HCT116 (cell line): Measurements from ENCODE around the gene RNF11. TPM values are rescaled to one million over a fixed set of nuclear protein-coding genes. Genes with fewer than 3 reads are reported as not detected.

ENCODE experiments used
- ATAC-seq: fragments of 200-7000 bp; cut with Tn5 transposase; 2 replicates; pipeline ENCODE4 v1.9.1; 2020; ENCODE audit warnings: mild to moderate bottlenecking, moderate library complexity
- BruUV-seq: library from RNA; stranded (reverse); fragments of 400-500 nt; replicated peaks from 2 replicates; lab custom pipeline; 2021; lab: Mats Ljungman, UMichigan
- CTCF ChIA-PET: fragments of 300-600 bp; sonication (Branson Sonifier 250); formaldehyde crosslinking; loops from one replicate; lab custom pipeline; 2021; ENCODE audit warnings: antibody characterized with exemption; lab: Charles Lee
- POLR2A ChIA-PET: fragments of 300-600, 350-600 bp; sonication (Branson Sonifier 250); formaldehyde crosslinking; loops from one replicate; lab custom pipeline; 2021; ENCODE audit warnings: antibody characterized with exemption; lab: Charles Lee
- RAD21 ChIA-PET, 2 experiments: fragments of 300-600 bp; sonication (Branson Sonifier 250); formaldehyde crosslinking; loops; one replicate each; lab custom pipeline; 2023; ENCODE audit warnings: low total read pairs in 2 of 2; ENCODE audit not compliant: uncharacterized antibody in 2 of 2, unreplicated experiment in 2 of 2, low non-redundant PET in 1 of 2; lab: Charles Lee
- DNase-seq: peaks from one replicate; pipeline ENCODE4 v3.0.0-alpha.2; 2010; ENCODE audit warnings: low read depth, low spot score
- H2AFZ ChIP-seq: fragments of 200-600 bp; shearing (Covaris generic), sonication (generic); 2 replicates; pipeline ENCODE4 v1.6.1; 2017; ENCODE audit warnings: low read depth, mixed run types, mixed read lengths, antibody characterized with exemption, low read length; ENCODE audit not compliant: poor library complexity, severe bottlenecking
- H3K27ac ChIP-seq: 2 replicates; pipeline ENCODE4 v1.5.1; 2012; ENCODE audit warnings: low read depth, low read length
- H3K27me3 ChIP-seq: fragments of 200-600 bp; sonication (generic); 2 replicates; pipeline ENCODE4 v1.6.1; 2016; ENCODE audit warnings: mixed run types, low read length, mixed read lengths; ENCODE audit not compliant: insufficient read depth
- H3K36me3 ChIP-seq, 2 experiments: fragments of 200-500 bp in 1 of 2; fragments of 200-600 bp in 1 of 2; sonication (Bioruptor generic) in 1 of 2; sonication (generic) in 1 of 2; 2 replicates each; pipeline versions ENCODE4 v1.5.1 to v1.6.1; 2014 to 2016; ENCODE audit warnings: low read length in 2 of 2, inconsistent platforms in 1 of 2, mixed read lengths in 1 of 2, mixed run types in 1 of 2; ENCODE audit not compliant: insufficient read depth in 2 of 2, control insufficient read depth in 1 of 2
- H3K4me1 ChIP-seq, 2 experiments: fragments of 200-600 bp in 1 of 2; sonication (generic) in 1 of 2; 2 replicates each; pipeline versions ENCODE4 v1.5.1 to v1.6.1; 2012 to 2017; ENCODE audit warnings: low read length in 2 of 2, inconsistent platforms in 1 of 2, mild to moderate bottlenecking in 1 of 2, mixed read lengths in 1 of 2, mixed run types in 1 of 2, moderate library complexity in 1 of 2; ENCODE audit not compliant: insufficient read depth in 2 of 2, control insufficient read depth in 1 of 2
- H3K4me2 ChIP-seq: fragments of 200-600 bp; sonication (generic); 2 replicates; pipeline ENCODE4 v1.6.1; 2017; ENCODE audit warnings: mixed run types, low read length, mixed read lengths
- H3K4me3 ChIP-seq, 2 experiments: fragments of 200-600 bp in 1 of 2; sonication (generic) in 1 of 2; replicated peaks in 1 of 2; 2 replicates each; pipeline ENCODE4 v1.5.1; 2011 to 2016; ENCODE audit warnings: low read length in 2 of 2, control low read depth in 1 of 2, low read depth in 1 of 2, mild to moderate bottlenecking in 1 of 2, mixed read lengths in 1 of 2, mixed run types in 1 of 2
- H3K79me2 ChIP-seq: fragments of 200-600 bp; sonication (generic); 2 replicates; pipeline ENCODE4 v1.6.1; 2017; ENCODE audit warnings: mild to moderate bottlenecking, mixed run types, low read length, moderate library complexity, mixed read lengths; ENCODE audit not compliant: insufficient read depth
- H3K9ac ChIP-seq: fragments of 200-600 bp; sonication (generic); 2 replicates; pipeline ENCODE4 v1.6.1; 2016; ENCODE audit warnings: low read length, mixed read lengths
- H3K9me2 ChIP-seq: fragments of 200-600 bp; sonication (generic), shearing (Covaris generic); 2 replicates; pipeline ENCODE4 v1.6.1; 2017; ENCODE audit warnings: mixed run types, mild to moderate bottlenecking, moderate library complexity; ENCODE audit not compliant: insufficient read depth
- H3K9me3 ChIP-seq, 2 experiments: fragments of 200-500 bp in 1 of 2; fragments of 200-600 bp in 1 of 2; sonication (Bioruptor generic) in 1 of 2; sonication (generic) in 1 of 2; 2 replicates each; pipeline ENCODE4 v1.6.1; 2014 to 2017; ENCODE audit warnings: low read length in 2 of 2, mixed read lengths in 2 of 2, inconsistent platforms in 1 of 2, low read depth in 1 of 2, mild to moderate bottlenecking in 1 of 2, mixed run types in 1 of 2, moderate library complexity in 1 of 2; ENCODE audit not compliant: control insufficient read depth in 1 of 2, insufficient read depth in 1 of 2
- H4K20me1 ChIP-seq: fragments of 200-600 bp; sonication (generic), shearing (Covaris generic); 2 replicates; pipeline ENCODE4 v1.6.1; 2017; ENCODE audit warnings: mixed run types, mild to moderate bottlenecking, moderate library complexity; ENCODE audit not compliant: insufficient read depth
- ATF3 ChIP-seq: IDR thresholded peaks from 2 replicates; pipeline ENCODE4 v1.6.1; 2012
- CBX3 ChIP-seq: IDR thresholded peaks from 2 replicates; pipeline ENCODE4 v1.6.1; 2012; ENCODE audit warnings: low read depth
- CEBPB ChIP-seq: IDR thresholded peaks from 2 replicates; pipeline ENCODE4 v1.6.1; 2012; ENCODE audit warnings: low read depth
- CTCF ChIP-seq, 3 experiments: fragments of 200-600 bp in 1 of 3; sonication (generic) in 1 of 3; IDR thresholded peaks in 2 of 3; conservative IDR thresholded peaks in 1 of 3; 2 replicates each; pipeline ENCODE4 v1.5.1; 2012 to 2017; ENCODE audit warnings: low read depth in 2 of 3, low read length in 2 of 3, antibody characterized with exemption in 1 of 3, borderline replicate concordance in 1 of 3, control low read depth in 1 of 3, mild to moderate bottlenecking in 1 of 3, mixed read lengths in 1 of 3, mixed run types in 1 of 3, moderate library complexity in 1 of 3; ENCODE audit not compliant: insufficient read depth in 1 of 3
- EGR1 ChIP-seq: IDR thresholded peaks from 2 replicates; pipeline ENCODE4 v1.6.1; 2012; ENCODE audit warnings: low read depth
- ELF1 ChIP-seq: IDR thresholded peaks from 2 replicates; pipeline ENCODE4 v1.6.1; 2012; ENCODE audit warnings: low read depth, borderline replicate concordance
- EZH2 ChIP-seq: fragments of 200-600 bp; sonication (generic); IDR thresholded peaks from 2 replicates; pipeline ENCODE4 v1.6.1; 2017; ENCODE audit warnings: antibody characterized with exemption, mixed run types
- EZH2phosphoT487 ChIP-seq: fragments of 200-600 bp; IDR thresholded peaks from 2 replicates; pipeline ENCODE4 v1.6.1; 2018; ENCODE audit warnings: antibody characterized with exemption, borderline replicate concordance
- MAX ChIP-seq: IDR thresholded peaks from 2 replicates; pipeline ENCODE4 v1.6.1; 2012
- POLR2A ChIP-seq: IDR thresholded peaks from 2 replicates; pipeline ENCODE4 v1.7.0; 2011; ENCODE audit warnings: borderline replicate concordance; ENCODE audit not compliant: insufficient read depth, insufficient read length; ENCODE audit errors: extremely low read depth
- POLR2AphosphoS5 ChIP-seq: IDR thresholded peaks from 2 replicates; pipeline ENCODE4 v1.6.1; 2011; ENCODE audit warnings: mild to moderate bottlenecking, low read depth, low read length, moderate library complexity
- REST ChIP-seq: IDR thresholded peaks from 2 replicates; pipeline ENCODE4 v1.6.1; 2012; ENCODE audit warnings: low read depth
- SIN3A ChIP-seq: IDR thresholded peaks from 2 replicates; pipeline ENCODE4 v1.6.1; 2012; ENCODE audit warnings: low read depth
- SP1 ChIP-seq: IDR thresholded peaks from 2 replicates; pipeline ENCODE4 v1.6.1; 2012; ENCODE audit warnings: low read depth
- SRF ChIP-seq: IDR thresholded peaks from 2 replicates; pipeline ENCODE4 v1.6.1; 2012; ENCODE audit warnings: low read depth
- YY1 ChIP-seq: IDR thresholded peaks from 2 replicates; pipeline ENCODE4 v1.6.1; 2011; ENCODE audit warnings: low read length, low read depth, moderate library complexity, mild to moderate bottlenecking; ENCODE audit not compliant: insufficient replicate concordance; ENCODE audit errors: extremely low read depth
- ZFX ChIP-seq: fragments of 450-650 bp; IDR thresholded peaks from 2 replicates; pipeline ENCODE4 v1.6.1; 2017
- ZNF274 ChIP-seq: fragments of 200-500 bp; sonication (Bioruptor generic); IDR thresholded peaks from 2 replicates; pipeline ENCODE4 v1.6.1; 2014; ENCODE audit warnings: mild to moderate bottlenecking, low read depth, low read length, inconsistent platforms
- intact Hi-C: fragments of 100-400 bp; cut with micrococcal nuclease; formaldehyde crosslinking; loops from 2 replicates; pipeline ENCODE4 v1.10.0; 2022
- total RNA-seq: library from RNA; stranded (reverse); gene quantifications from one replicate; pipeline ENCODE4 v1.2.1, GENCODE V29; 2021; ENCODE audit not compliant: unreplicated experiment

RNF11 gene
- total RNA-seq, 1 experiment from 2014 or later: 60.9 TPM

GRCh38 chr1:51193564-51193963 lies 42.5 kb upstream of the RNF11 start:
- Histone ChIP-seq H3K9me2 (no peaks in the 10 kb centered on the region), H3K27ac (no peak overlapping the region), H3K36me3 (no peaks in the 10 kb centered on the region), H4K20me1 (no peaks in the 10 kb centered on the region), H3K4me3 (no peak overlapping the region)
- RAD21 ChIA-PET: no interaction called here
- ATAC-seq: no peak
- no TSS peak for BruUV-seq
- no peak for DNase-seq
- POLR2A ChIA-PET: no interaction called here
- intact Hi-C loops: no loop called here
- CTCF ChIA-PET: interaction anchor here (0.5 to 1.0 kb wide), 2 partner anchors 320 to 749 kb away, joined by 3 to 5 read pairs; no protein-coding TSS in a partner anchor
- no peak for TF ChIP-seq ATF3
- TF ChIP-seq EZH2phosphoT487: no peak
- TF ChIP-seq ELF1: no peak
- TF ChIP-seq REST: no peak
- no peak for TF ChIP-seq ZNF274
- no peak for TF ChIP-seq SP1
- TF ChIP-seq ZFX: no peak
- TF ChIP-seq POLR2A: no peak
- TF ChIP-seq CBX3: no peak
- no peak for TF ChIP-seq SRF
- no peak for TF ChIP-seq CEBPB
- no peak for TF ChIP-seq EGR1
- no peak for TF ChIP-seq EZH2
- no peak for TF ChIP-seq CTCF (IDR thresholded peaks at IDR 0.05 in 2 of 3, conservative IDR thresholded peaks at IDR 0.05 in 1 of 3; ENCODE audit: borderline replicate concordance in 1 of 3, insufficient read depth in 1 of 3, low read depth in 2 of 3, low read length in 2 of 3)
- TF ChIP-seq POLR2AphosphoS5: no peak
- no peak for TF ChIP-seq YY1
- no peak for TF ChIP-seq SIN3A
- no peak for TF ChIP-seq MAX
- TF ChIP-seq, all 23 proteins: peak for 0
- H3K4me1 ChIP-seq: no peaks in the 10 kb centered on the region
- no peak overlapping the region for H3K4me2 ChIP-seq
- no peaks in the 10 kb centered on the region for H3K79me2 ChIP-seq
- H2AFZ ChIP-seq: no peak overlapping the region
- no peaks in the 10 kb centered on the region for H3K9me3 ChIP-seq
- H3K9ac ChIP-seq: no peak overlapping the region
- H3K27me3 ChIP-seq: no peaks in the 10 kb centered on the region
